PC-9 (cell line): ENCODE data around the gene RIPK3. TPM values are rescaled to one million over a fixed set of nuclear protein-coding genes. Genes with fewer than 3 reads are reported as not detected.
A peak's percentile ranks its signal among the peaks of the same experiment; 100 is the strongest.

Experiments
- BruUV-seq: library from RNA; stranded (reverse); fragments of 400-500 nt; replicated peaks from 2 replicates; lab custom pipeline; 2021; lab: Mats Ljungman, UMichigan
- CTCF ChIA-PET: fragments of 300-600 bp; sonication (Branson Sonifier 250); formaldehyde crosslinking; loops from one replicate; lab custom pipeline; 2022; ENCODE audit warnings: antibody characterized with exemption; lab: Charles Lee
- POLR2A ChIA-PET: fragments of 300-600 bp; sonication (Branson Sonifier 250); formaldehyde crosslinking; loops from one replicate; lab custom pipeline; 2022; ENCODE audit warnings: antibody characterized with exemption; ENCODE audit not compliant: unreplicated experiment; lab: Charles Lee
- DNase-seq, 2 experiments: peaks; one replicate each; pipeline versions ENCODE4 v3.0.0 to v3.0.0-alpha.2; 2015 to 2022; ENCODE audit warnings: mixed read lengths in 1 of 2
- H2AFZ ChIP-seq: fragments of 200-600 bp; sonication (generic); 2 replicates; pipeline ENCODE4 v1.8.1; 2017; ENCODE audit warnings: antibody characterized with exemption
- H3F3A ChIP-seq: fragments of 200-600 bp; sonication (generic); 2 replicates; pipeline ENCODE4 v1.8.1; 2017; ENCODE audit warnings: antibody characterized with exemption, mild to moderate bottlenecking, low read depth; ENCODE audit not compliant: insufficient read depth
- H3K27ac ChIP-seq: fragments of 200-600 bp; sonication (generic); 2 replicates; pipeline ENCODE4 v1.6.1; 2016; ENCODE audit warnings: mixed run types
- H3K27me3 ChIP-seq: fragments of 200-600 bp; sonication (generic); 2 replicates; pipeline ENCODE4 v1.6.1; 2016; ENCODE audit warnings: low read depth, mixed run types; ENCODE audit not compliant: insufficient read depth
- H3K36me3 ChIP-seq: fragments of 200-600 bp; sonication (generic); 2 replicates; pipeline ENCODE4 v1.6.1; 2016; ENCODE audit warnings: low read depth, mixed run types
- H3K4me1 ChIP-seq: fragments of 200-600 bp; sonication (generic); replicated peaks from 2 replicates; pipeline ENCODE4 v1.6.1; 2016; ENCODE audit warnings: mixed run types; ENCODE audit not compliant: insufficient read depth
- H3K4me2 ChIP-seq: fragments of 200-600 bp; sonication (generic); 2 replicates; pipeline ENCODE4 v1.6.1; 2017; ENCODE audit warnings: mixed run types
- H3K4me3 ChIP-seq: fragments of 200-600 bp; sonication (generic); 2 replicates; pipeline ENCODE4 v1.6.1; 2016; ENCODE audit warnings: mixed run types
- H3K79me2 ChIP-seq: fragments of 200-600 bp; sonication (generic); 2 replicates; pipeline ENCODE4 v1.6.1; 2017; ENCODE audit warnings: low read depth, mixed run types
- H3K9me2 ChIP-seq: fragments of 200-600 bp; sonication (generic); 2 replicates; pipeline ENCODE4 v1.8.1; 2017; ENCODE audit warnings: mild to moderate bottlenecking; ENCODE audit not compliant: insufficient read depth
- H3K9me3 ChIP-seq: fragments of 200-600 bp; sonication (generic); 2 replicates; pipeline ENCODE4 v1.8.1; 2016; ENCODE audit warnings: low read depth; ENCODE audit not compliant: insufficient read depth
- H4K20me1 ChIP-seq: fragments of 200-600 bp; sonication (generic); 2 replicates; pipeline ENCODE4 v1.8.1; 2017; ENCODE audit not compliant: insufficient read depth
- EZH2 ChIP-seq: fragments of 200-600 bp; sonication (generic); IDR thresholded peaks from 2 replicates; pipeline ENCODE4 v1.8.0; 2017; ENCODE audit warnings: antibody characterized with exemption, low read depth
- intact Hi-C: fragments of 100-400 bp; cut with micrococcal nuclease; formaldehyde crosslinking; loops from one replicate; pipeline ENCODE4 v1.10.0; 2022; ENCODE audit not compliant: unreplicated experiment
- total RNA-seq: library from RNA; stranded (reverse); gene quantifications from 2 replicates; pipeline ENCODE4 v1.2.3, GENCODE V29; 2021
- TF ChIP-seq, protein P1 (sequence below): fragments of 200-600 bp; sonication (generic); conservative IDR thresholded peaks from 2 replicates; pipeline ENCODE4 v1.6.1; 2017; ENCODE audit warnings: mixed run types, antibody characterized with exemption, mild to moderate bottlenecking, moderate library complexity

Gene RIPK3
- total RNA-seq, 1 experiment from 2014 or later = 6.4 TPM

DNA sequence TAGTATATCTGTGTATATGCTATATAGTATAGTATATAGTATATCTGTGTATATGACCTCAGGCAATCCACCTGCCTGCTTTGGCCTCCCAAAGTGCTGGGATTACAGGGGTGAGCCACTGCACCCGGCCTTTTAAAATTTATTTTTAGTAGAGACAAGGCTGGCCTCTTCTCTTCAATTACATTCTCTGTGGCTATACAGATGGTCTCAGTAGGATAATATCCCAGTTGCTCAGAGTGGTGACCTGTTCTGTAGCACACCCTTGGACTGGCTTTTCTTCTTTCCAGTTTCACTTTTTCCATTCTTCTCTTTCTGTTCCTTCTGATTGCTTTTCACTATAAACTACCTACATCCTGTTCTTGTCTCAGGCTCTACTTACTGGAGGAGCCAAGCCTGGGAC is 25.1 kb upstream of the RIPK3 start:
- Histone ChIP-seq H3K9me2 (no peaks in the 10 kb centered on the region), H4K20me1 (no peaks in the 10 kb centered on the region), H3K79me2 (no peaks in the 10 kb centered on the region), H3K4me3 (no peak overlapping the region), H3K4me2 (peak overlapping the region; percentile 97), H3K9me3 (no peaks in the 10 kb centered on the region), H3K27me3 (no peaks in the 10 kb centered on the region), H3F3A (peaks cover 10% of the 10 kb centered on the region; the same call in 1 of the 2 replicates), H3K27ac (no peak overlapping the region), H3K4me1 (peaks cover 7% of the 10 kb centered on the region), H2AFZ (no peak overlapping the region), H3K36me3 (no peaks in the 10 kb centered on the region)
- TF ChIP-seq, protein P1, sequence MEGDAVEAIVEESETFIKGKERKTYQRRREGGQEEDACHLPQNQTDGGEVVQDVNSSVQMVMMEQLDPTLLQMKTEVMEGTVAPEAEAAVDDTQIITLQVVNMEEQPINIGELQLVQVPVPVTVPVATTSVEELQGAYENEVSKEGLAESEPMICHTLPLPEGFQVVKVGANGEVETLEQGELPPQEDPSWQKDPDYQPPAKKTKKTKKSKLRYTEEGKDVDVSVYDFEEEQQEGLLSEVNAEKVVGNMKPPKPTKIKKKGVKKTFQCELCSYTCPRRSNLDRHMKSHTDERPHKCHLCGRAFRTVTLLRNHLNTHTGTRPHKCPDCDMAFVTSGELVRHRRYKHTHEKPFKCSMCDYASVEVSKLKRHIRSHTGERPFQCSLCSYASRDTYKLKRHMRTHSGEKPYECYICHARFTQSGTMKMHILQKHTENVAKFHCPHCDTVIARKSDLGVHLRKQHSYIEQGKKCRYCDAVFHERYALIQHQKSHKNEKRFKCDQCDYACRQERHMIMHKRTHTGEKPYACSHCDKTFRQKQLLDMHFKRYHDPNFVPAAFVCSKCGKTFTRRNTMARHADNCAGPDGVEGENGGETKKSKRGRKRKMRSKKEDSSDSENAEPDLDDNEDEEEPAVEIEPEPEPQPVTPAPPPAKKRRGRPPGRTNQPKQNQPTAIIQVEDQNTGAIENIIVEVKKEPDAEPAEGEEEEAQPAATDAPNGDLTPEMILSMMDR = no peak
- TF ChIP-seq EZH2 = no peak
- intact Hi-C loops = loop anchor here (1.0 kb wide), 2 partner anchors 47 to 66 kb away; no protein-coding TSS in a partner anchor
- no TSS peak for BruUV-seq
- no peak for DNase-seq
- ChIA-PET CTCF (interaction anchor here (1.0 kb wide), 1 partner anchor 67 kb away, joined by 4 read pairs; no protein-coding TSS in a partner anchor), POLR2A (no interaction called here)

DNA sequence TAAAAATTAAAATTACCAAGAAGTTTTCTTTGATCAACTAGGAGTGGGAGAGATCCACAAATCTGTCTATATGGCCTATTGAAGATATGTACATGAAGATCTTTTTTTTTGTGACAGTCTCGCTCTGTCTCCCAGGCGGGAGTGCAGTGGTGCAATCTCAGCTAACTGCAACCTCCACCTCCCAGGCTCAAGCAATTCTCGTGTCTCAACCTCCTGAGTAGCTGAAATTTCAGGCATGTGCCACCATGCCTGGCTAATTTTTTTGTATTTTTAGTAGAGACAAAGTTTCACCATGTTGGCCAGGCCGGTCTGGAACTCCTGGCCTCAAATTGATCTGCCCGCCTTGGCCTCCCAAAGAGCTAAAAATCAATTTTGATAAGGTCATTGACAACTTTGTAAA is 23.6 kb upstream of the RIPK3 start:
- no peaks in the 10 kb centered on the region for H4K20me1 ChIP-seq
- CTCF ChIA-PET = interaction anchor here (0.7 kb wide), 1 partner anchor 136 kb away, joined by 3 read pairs; no protein-coding TSS in a partner anchor
- intact Hi-C loops = no loop called here
- no peaks in the 10 kb centered on the region for H3K36me3 ChIP-seq
- no peak overlapping the region for H3K27ac ChIP-seq
- TF ChIP-seq, protein P1 = no peak
- TF ChIP-seq EZH2 = no peak
- no peaks in the 10 kb centered on the region for H3K9me3 ChIP-seq
- H3K27me3 ChIP-seq = no peaks in the 10 kb centered on the region
- POLR2A ChIA-PET = no interaction called here
- H3K9me2 ChIP-seq = no peaks in the 10 kb centered on the region
- BruUV-seq = no TSS peak
- peaks cover 7% of the 10 kb centered on the region for H3K4me1 ChIP-seq
- H3K79me2 ChIP-seq = no peaks in the 10 kb centered on the region
- DNase-seq = no peak
- H3K4me2 ChIP-seq = no peak overlapping the region
- H3F3A ChIP-seq = peaks cover 10% of the 10 kb centered on the region; the same call in 1 of the 2 replicates
- H3K4me3 ChIP-seq = no peak overlapping the region
- no peak overlapping the region for H2AFZ ChIP-seq

DNA sequence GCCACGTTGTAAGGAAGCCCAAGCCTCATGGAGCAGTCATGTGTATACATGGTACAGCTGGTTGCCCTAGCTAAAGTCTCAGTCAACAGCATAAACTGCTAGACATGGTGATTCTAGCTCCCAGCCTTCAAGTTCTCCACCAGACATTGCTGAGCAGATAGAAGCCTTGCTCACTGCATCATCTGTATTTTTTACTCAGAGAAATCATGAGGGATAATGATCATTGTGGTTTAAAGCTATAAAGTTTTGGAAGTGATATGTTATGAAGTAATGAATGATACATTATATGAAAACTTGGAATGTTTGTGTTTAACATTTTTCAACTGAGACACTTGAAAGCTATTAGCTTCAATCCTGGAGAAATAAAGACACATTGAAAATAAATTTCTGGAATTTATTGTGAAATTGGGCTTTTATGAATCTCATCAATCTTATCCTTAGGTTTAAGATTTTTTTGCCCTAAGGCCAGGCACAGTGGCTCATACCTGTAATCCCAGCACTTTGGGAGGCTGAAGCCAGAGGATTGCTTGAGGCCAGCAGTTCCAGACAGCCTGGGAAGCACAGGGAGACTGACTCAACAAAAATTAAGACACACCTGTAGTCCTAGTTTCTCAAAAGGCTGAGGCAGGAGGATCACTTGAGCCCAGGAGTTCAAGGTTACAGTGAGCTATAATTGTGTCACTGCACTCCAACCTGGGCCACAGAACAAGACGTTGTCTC is 22.6 kb upstream of the RIPK3 start:
- no peaks in the 10 kb centered on the region for H3K79me2 ChIP-seq
- H3K27ac ChIP-seq = no peak overlapping the region
- H3K4me1 ChIP-seq = peaks cover 7% of the 10 kb centered on the region
- CTCF ChIA-PET = no interaction called here
- TF ChIP-seq, protein P1 = no peak
- TF ChIP-seq EZH2 = no peak
- no TSS peak for BruUV-seq
- intact Hi-C loops = no loop called here
- DNase-seq = no peak
- no peak overlapping the region for H2AFZ ChIP-seq
- no peaks in the 10 kb centered on the region for H3K9me3 ChIP-seq
- no peaks in the 10 kb centered on the region for H3K36me3 ChIP-seq
- peaks cover 10% of the 10 kb centered on the region; the same call in 1 of the 2 replicates for H3F3A ChIP-seq
- no peaks in the 10 kb centered on the region for H3K27me3 ChIP-seq
- no peak overlapping the region for H3K4me3 ChIP-seq
- H3K9me2 ChIP-seq = no peaks in the 10 kb centered on the region
- POLR2A ChIA-PET = no interaction called here
- no peak overlapping the region for H3K4me2 ChIP-seq
- no peaks in the 10 kb centered on the region for H4K20me1 ChIP-seq
